NCI-H2196 (cell line): Measurements from ENCODE around the gene EVPLL.
"Not testable (repeated sequence)": the region's sequence is repeated elsewhere in the genome, so short reads cannot be mapped to it uniquely, and the experiment has no call there.

Experiments used
- DNase-seq: peaks from one replicate; lab custom pipeline; 2025; ENCODE audit not compliant: unreplicated experiment; lab: John Stamatoyannopoulos, UW

EVPLL gene

DNA sequence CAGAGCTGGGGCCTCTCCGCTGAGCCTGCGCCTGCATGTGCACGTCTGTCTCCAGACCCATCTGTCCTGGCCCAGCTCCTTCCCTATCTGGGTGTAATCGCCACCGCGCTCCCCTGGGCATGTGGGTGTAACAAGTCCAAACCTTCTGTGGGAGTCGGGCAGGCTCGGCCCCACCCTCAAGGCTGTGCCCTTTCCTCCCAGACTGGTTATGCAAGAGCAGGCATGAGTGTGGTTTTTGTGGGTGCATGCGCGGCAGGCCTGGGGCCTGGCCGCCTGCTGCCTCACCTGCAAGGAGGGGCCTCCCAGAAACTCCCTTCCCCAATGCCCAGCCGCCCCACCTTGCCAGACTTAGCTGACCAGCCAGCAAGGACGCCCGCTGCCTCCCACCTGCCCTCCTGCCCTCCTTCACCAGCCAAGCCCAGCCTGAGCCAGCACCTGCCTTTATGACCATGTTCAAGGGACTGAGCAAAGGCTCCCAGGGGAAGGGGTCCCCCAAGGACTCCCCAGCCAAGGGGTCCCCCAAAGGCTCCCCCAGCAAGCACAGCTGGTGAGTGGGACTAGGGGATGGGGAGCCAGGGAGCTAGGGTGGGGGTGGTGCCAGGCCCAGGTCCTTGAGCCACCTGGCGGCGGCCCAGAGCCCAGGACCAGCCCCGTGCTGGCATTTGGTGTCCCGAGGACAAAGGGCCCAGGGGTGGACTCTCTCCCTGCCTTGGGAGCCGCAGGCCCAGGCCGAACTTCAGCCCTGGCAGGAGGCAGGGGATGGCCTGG lies at the start of gene EVPLL:
EVPLL (plus strand) TSS at position 342 of the 768 bp plus-strand sequence. CDS start 3,160 bp downstream, outside the sequence.
- DNase-seq: no peak

DNA sequence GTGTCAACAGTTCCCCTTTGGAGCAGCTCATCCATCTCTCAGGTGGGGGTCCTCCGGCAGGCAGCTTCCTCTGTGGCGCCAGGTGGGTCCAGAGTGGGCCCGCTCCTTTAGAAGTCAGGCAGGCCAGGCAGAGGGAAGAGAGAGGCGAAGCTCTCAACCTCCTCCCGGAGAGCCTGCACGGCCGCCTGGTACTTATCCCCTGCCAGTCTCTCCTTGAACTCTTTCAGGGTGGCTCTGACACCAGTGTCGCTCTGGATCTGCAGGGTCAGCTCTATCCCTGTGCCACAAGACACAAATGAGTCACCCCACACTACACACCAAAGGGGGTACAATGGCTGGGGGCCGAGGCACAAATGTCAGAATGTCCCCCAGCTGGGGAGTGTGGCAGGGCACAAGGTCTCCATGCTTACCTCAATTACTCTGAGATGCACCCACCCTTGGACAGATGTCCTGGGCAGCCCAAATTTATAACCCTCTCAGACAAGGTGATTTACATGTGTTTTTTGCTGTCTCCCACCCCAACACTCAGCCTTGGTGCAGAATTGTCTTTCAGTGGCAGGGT lies 48.9 kb upstream of the EVPLL start:
- DNase-seq: no peak

DNA sequence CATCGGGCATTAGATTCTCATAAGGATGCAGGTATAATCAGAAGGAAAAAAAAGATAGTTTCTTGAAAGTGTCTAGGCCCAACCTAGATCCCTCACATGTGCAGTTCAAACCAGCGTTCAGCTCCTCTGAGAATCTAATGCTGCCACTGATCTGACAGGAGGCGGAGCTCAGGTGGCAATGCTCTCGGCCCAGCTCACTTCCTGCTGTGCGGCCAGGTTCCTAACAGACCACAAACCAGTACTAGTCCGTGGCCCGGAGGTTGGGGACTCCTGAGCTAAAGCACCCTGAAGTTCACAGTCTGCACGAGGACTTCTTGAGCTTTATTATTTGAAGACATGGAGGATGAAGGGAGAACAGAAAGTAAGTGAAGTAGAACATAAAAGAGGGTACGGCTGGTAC lies 45.7 kb upstream of the EVPLL start:
- DNase-seq: no peak

DNA sequence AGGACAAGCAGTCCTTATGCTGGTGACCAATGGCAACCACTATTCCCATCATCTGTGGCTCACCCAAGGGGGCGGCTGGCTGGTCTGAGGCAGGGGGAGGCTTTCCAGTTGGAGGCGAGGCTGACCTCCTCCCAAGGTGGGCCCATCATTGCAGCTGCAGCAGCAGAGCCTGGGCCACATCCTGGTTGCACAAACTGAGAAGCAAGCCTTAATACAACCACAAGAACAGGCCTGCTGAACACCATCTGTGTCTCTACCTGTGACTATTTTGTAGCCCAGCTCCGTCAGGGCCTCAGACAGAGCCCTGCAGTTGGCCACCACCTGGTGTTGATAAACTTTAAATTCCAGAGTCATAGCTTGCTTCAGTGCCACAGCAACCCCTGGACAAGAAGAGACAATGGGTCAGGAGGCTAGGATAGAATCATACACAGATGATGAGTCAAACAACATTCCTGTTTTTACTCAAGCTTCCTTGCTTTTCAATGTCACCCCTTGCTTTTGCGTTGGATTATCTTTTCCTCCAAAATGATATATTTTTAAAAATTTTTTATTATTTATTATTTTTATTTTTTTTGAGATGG lies 44.6 kb upstream of the EVPLL start:
- no peak for DNase-seq

GRCh38 chr17:18338158-18338557 lies 39.4 kb upstream of the EVPLL start:
- not testable (repeated sequence) for DNase-seq

- no peak for DNase-seq
These were observed 37.6 kb upstream of the EVPLL start for GRCh38 chr17:18339933-18340332.

GRCh38 chr17:18344021-18344420 lies 33.6 kb upstream of the EVPLL start:
- no peak for DNase-seq

GRCh38 chr17:18353541-18353940 lies 24.0 kb upstream of the EVPLL start:
- DNase-seq: no peak

DNA sequence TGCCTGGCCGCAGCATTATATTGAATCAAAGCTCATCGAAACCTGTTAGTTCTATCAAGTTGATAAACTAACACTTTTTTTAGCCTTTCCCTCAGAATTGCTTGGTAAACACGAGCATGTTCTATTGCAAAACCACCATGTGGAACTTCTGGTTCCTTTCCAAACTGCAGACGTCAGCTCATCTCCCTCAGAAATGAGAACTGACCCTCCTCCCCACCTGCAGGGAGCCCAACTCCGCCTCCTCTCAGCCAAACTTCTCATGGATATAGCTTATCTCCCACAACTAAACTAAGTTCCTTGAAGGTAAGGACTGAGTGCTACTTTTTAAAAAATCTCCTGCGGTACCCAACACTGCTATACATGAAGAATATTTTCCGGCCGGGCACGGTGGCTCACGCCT lies 21.0 kb upstream of the EVPLL start:
- no peak for DNase-seq

GRCh38 chr17:18360518-18360917 lies 17.1 kb upstream of the EVPLL start:
- no peak for DNase-seq

- no peak for DNase-seq
These were observed 15.5 kb upstream of the EVPLL start for GRCh38 chr17:18361837-18362697.

DNA sequence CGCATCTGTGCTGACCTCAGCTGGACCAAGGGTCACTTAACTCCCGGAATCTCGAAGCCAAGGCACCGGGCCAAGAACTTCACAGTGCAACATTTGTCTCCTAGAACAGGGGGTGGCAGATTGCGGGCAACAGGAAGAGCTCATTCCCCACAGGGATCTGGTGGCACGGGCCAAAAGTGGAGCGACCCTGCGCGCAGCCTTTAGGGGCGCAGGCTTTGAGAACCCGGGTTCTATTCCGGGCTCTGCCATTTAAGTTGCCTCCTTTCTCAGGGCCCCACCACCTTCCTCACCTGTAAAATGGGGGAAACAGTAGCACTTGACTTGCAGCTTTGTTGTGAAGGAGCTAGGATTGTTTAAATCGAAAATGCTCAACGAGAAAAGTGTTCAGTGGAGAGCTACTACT lies 14.9 kb upstream of the EVPLL start:
- peak; percentile 41 for DNase-seq

GRCh38 chr17:18363101-18364049 lies 14.2 kb upstream of the EVPLL start, which contains the start of gene SHMT1:
Gene SHMT1, minus strand, starts transcription at chr17:18363550. Its CDS starts 7,569 bp downstream, at chr17:18355981.
- DNase-seq: peak; percentile 86

DNA sequence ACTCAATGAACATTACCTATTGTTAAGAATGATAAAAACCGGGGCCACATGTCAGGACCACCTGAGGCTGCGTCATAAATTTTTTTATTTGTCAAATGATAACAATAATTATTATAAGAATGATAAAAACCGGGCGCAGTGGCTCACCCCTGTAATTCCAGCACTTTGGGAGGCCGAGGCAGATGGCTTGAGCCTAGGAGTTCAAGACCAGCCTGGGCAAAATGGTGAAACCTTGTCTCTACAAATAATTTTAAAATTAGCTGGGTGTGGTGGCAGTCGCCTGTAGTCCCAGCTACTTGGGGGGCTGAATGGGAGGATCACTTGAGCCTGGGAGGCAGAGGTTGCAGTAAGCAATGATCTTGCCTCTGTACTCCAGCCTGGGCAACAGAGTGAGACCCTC lies 13.4 kb upstream of the EVPLL start:
- DNase-seq: no peak

DNA sequence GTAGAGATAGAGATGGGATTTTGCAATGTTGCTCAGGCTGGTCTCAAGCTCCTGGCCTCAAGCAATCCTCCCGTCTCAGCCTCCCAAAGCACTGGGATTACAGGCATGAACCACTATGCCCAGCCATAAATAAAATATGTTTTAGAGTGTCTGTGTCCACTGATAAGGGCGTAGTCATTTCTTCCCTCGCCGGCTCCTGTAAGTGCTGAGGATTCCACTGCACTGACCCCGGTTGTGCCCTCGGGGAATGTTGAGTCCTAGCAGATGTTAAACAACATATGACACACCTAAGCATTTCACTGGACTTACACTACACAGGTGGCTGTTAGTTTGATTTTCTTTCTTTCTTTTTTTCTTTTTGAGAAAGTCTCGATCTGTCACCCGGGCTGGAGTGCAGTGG lies 8.6 kb upstream of the EVPLL start:
- DNase-seq: no peak

DNA sequence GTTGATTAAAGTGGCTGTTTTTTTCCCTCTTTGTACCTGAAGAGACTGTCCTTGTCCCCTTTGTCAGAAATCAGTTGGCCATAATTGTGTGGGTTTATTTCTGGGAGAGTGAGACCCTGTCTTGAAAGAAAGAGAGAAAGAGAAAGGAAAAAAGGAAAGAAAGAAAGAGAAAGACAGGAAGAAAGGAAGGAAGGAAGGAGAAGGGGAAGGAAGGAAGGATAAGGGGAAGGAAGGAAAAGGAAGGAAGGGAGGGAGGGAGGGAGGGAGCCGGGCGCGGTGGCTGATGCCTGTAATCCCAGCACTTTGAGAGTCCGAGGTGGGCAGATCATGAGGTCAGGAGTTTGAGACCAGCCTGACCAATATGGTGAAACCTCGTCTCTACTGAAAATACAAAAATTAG lies 6.8 kb upstream of the EVPLL start:
- no peak for DNase-seq

GRCh38 chr17:18371455-18371854 lies 6.1 kb upstream of the EVPLL start:
- DNase-seq: no peak

- DNase-seq: not testable (repeated sequence)
These were observed 4.4 kb upstream of the EVPLL start for GRCh38 chr17:18373181-18373580.

DNA sequence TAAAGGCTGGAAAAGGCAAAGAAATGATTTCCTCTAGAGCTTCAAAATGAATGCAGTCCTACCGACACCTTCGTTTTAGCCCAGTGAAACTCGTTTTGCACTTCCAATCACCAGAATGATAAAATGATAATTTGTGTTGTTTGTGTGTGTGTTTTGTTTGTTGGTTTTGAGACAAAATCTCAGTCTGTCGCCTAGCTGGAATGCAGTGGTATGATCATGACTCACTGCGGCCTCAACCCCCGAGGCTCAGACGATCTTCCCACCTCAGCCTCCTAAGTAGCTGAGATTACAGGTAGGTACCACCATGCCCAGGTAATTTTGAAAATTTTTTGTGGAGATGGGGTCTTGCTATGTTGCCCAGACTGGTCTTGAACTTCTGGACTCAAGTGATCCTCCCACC lies 3.4 kb upstream of the EVPLL start:
- no peak for DNase-seq

- no peak for DNase-seq
These were observed 577 bp downstream of the EVPLL start for GRCh38 chr17:18378205-18378505.
